Left lung (tissue), 10 donors: ENCODE results near the gene CACNA1S. TPM values are rescaled to one million over a fixed set of nuclear protein-coding genes. Genes with fewer than 3 reads are reported as not detected.

Source experiments
- ATAC-seq: fragments of 200-7000 bp; cut with Tn5 transposase; one replicate; pipeline ENCODE4 v1.9.1; 2020; ENCODE audit warnings: moderate library complexity
- DNase-seq, 4 donors: peaks; one replicate each; pipeline ENCODE4 v3.0.0-alpha.2; 2013 to 2020
- H3K27ac ChIP-seq, 2 donors: fragments of 200-600 bp; sonication (generic) in 1 of 2; one replicate each; pipeline versions ENCODE4 v1.5.0 to v1.8.0; 2020 to 2021
- H3K27me3 ChIP-seq, 2 donors: fragments of 200-600 bp; sonication (generic) in 1 of 2; one replicate each; pipeline versions ENCODE4 v1.5.0 to v1.8.0; 2020 to 2021
- H3K36me3 ChIP-seq, 2 donors: fragments of 200-600 bp; sonication (generic) in 1 of 2; one replicate each; pipeline versions ENCODE4 v1.5.0 to v1.8.0; 2020 to 2021
- H3K4me1 ChIP-seq, 2 donors: fragments of 200-600 bp; one replicate each; pipeline ENCODE4 v1.8.0; 2021
- H3K4me3 ChIP-seq, 2 donors: fragments of 200-600 bp; sonication (generic) in 1 of 2; one replicate each; pipeline versions ENCODE4 v1.5.0 to v1.8.0; 2020 to 2021; ENCODE audit warnings: mild to moderate bottlenecking in 1 of 2
- H3K9me3 ChIP-seq, 2 donors: fragments of 200-600 bp; sonication (generic) in 1 of 2; one replicate each; pipeline versions ENCODE4 v1.5.0 to v1.8.0; 2020 to 2021
- CTCF ChIP-seq, 2 donors: fragments of 200-600 bp; sonication (generic) in 1 of 2; IDR thresholded peaks; one replicate each; pipeline versions ENCODE4 v1.5.0 to v1.8.0; 2021; ENCODE audit warnings: antibody characterized with exemption in 2 of 2
- intact Hi-C, 2 donors: fragments of 100-400 bp; cut with DNase I; formaldehyde crosslinking; loops; one replicate each; pipeline versions ENCODE4 v1.11.2 to v1.14.2; 2022
- polyA plus RNA-seq, 6 donors: library from polyadenylated mRNA; unstranded; fragments of 120-200 nt; gene quantifications; one replicate each; pipeline ENCODE4 v1.2.1, GENCODE V29; 2013; ENCODE audit not compliant: insufficient read length in 6 of 6
- total RNA-seq, 2 donors: library from RNA; stranded (reverse); fragmentation: NEBNext Ultra II Directional; extraction: Animal tissue kit (Norgen Biotek cat#: 25700); gene quantifications; one replicate each; pipeline ENCODE4 v1.2.1, GENCODE V29; 2021
- donor health status: DM: no; HTN: yes; CAD: no.
- donor health status: DM: no; HTN: no; CAD: no.

CACNA1S gene
- total and polyA plus RNA-seq, 8 donors: 0.10 to 0.17 (median 0.12) TPM; not detected in 1

- Histone ChIP-seq H3K9me3 (no peaks in the 10 kb centered on the region), H3K27ac (no peak overlapping the region), H3K27me3 (peaks cover 7 to 41% of the 10 kb centered on the region in 2 donors), H3K36me3 (no peaks in the 10 kb centered on the region), H3K4me3 (no peak overlapping the region), H3K4me1 (peaks cover 0 to 14% of the 10 kb centered on the region in 2 donors)
- no peak for DNase-seq
- no peak for TF ChIP-seq CTCF (IDR thresholded peaks at IDR 0.05)
- intact Hi-C loops: no loop called here
- no peak for ATAC-seq
These were observed 554 bp downstream of the CACNA1S start for GRCh38 chr1:201111672-201112071.

GRCh38 chr1:201111156-201111555 lies 1.1 kb downstream of the CACNA1S start:
- ATAC-seq (peak; percentile 8), DNase-seq (no peak)
- Histone ChIP-seq H3K36me3 (no peaks in the 10 kb centered on the region), H3K27me3 (peaks cover 7 to 36% of the 10 kb centered on the region in 2 donors), H3K4me3 (no peak overlapping the region), H3K27ac (no peak overlapping the region), H3K9me3 (no peaks in the 10 kb centered on the region), H3K4me1 (peaks cover 0 to 14% of the 10 kb centered on the region in 2 donors)
- TF ChIP-seq CTCF (IDR thresholded peaks at IDR 0.05): no peak
- intact Hi-C loops: no loop called here

GRCh38 chr1:201110616-201111015 lies 1.6 kb downstream of the CACNA1S start:
- ATAC-seq: no peak
- TF ChIP-seq CTCF (IDR thresholded peaks at IDR 0.05): no peak
- no peak for DNase-seq
- H3K9me3 ChIP-seq: no peaks in the 10 kb centered on the region
- no peak overlapping the region for H3K4me3 ChIP-seq
- H3K36me3 ChIP-seq: no peaks in the 10 kb centered on the region
- peaks cover 7 to 30% of the 10 kb centered on the region in 2 donors for H3K27me3 ChIP-seq
- H3K4me1 ChIP-seq: peaks cover 0 to 14% of the 10 kb centered on the region in 2 donors
- H3K27ac ChIP-seq: no peak overlapping the region
- intact Hi-C loops: no loop called here

GRCh38 chr1:201110138-201110537 lies 2.1 kb downstream of the CACNA1S start:
- Histone ChIP-seq H3K9me3 (no peaks in the 10 kb centered on the region), H3K4me1 (peaks cover 0 to 13% of the 10 kb centered on the region in 2 donors), H3K36me3 (no peaks in the 10 kb centered on the region), H3K27me3 (peaks cover 5 to 26% of the 10 kb centered on the region in 2 donors), H3K4me3 (no peak overlapping the region), H3K27ac (no peak overlapping the region)
- no peak for DNase-seq
- TF ChIP-seq CTCF (IDR thresholded peaks at IDR 0.05): no peak
- ATAC-seq: no peak
- intact Hi-C loops: no loop called here

- no peak overlapping the region for H3K27ac ChIP-seq
- intact Hi-C loops: no loop called here
- no peak overlapping the region for H3K4me3 ChIP-seq
- peaks cover under 1 to 21% of the 10 kb centered on the region in 2 donors for H3K27me3 ChIP-seq
- no peak for TF ChIP-seq CTCF (IDR thresholded peaks at IDR 0.05)
- H3K36me3 ChIP-seq: no peaks in the 10 kb centered on the region
- DNase-seq (no peak), ATAC-seq (no peak)
- H3K9me3 ChIP-seq: no peaks in the 10 kb centered on the region
- H3K4me1 ChIP-seq: peaks cover 0 to 8% of the 10 kb centered on the region in 2 donors
These were observed 2.6 kb downstream of the CACNA1S start for GRCh38 chr1:201109651-201110050.
